ENCODE results near the gene ADORA2B. TPM values are rescaled to one million over a fixed set of nuclear protein-coding genes. Genes with fewer than 3 reads are reported as not detected.

Gene ADORA2B
- total and polyA plus RNA-seq, 2 of the 8 experiments (the other 6 are each of a cell fraction or from before 2014, with no cell fraction given), result 2.6 to 8.2 TPM

DNA sequence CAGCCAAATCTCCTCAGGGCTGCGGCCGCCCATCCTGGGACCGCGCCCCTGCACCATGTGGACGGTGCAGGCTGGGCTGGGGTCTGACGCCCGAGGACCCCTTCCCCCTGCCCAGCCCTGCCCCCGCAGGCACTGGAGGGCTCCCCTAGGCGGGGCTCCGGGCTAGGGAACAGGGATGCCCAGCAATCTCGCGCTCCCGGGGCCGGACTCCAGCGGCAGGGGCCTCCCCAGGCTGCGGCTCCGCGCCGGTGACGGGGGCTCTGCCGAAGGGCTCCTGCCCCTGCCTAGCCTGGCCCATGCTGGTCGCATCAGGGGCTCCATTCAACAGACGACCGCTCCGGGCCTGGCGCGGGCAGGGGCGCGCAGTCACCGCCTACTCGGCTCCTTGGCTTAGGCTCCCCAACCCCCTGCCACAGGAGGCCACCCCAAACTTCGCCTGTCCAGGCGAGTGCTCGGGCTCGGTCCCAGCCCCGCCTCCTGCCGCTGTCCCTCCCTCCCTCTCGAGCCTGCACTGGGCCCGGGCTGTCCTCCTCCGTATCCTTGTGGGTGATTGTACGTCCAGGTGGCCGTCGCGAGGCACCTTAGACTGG lies 27.4 kb upstream of the ADORA2B start:
- Histone ChIP-seq H3K14ac (ENCODE audit: insufficient read length) (no peak overlapping the region), H3K36me3 (ENCODE audit: control insufficient read depth in 2 of 4, insufficient read depth in 4 of 4, low read length in 3 of 4) (no peaks in the 10 kb centered on the region), H3K56ac (replicated peaks; ENCODE audit: insufficient read length, low read depth, low read length) (no peak overlapping the region), H2BK12ac (ENCODE audit: low read depth, low read length) (peak overlapping the region; percentile 94; the same call in 1 of the 2 replicates), H2AK5ac (ENCODE audit: low read depth, low read length) (no peak overlapping the region), H2BK120ac (replicated peaks; ENCODE audit: low read depth, low read length) (no peak overlapping the region), H3K79me2 (ENCODE audit: control insufficient read depth in 1 of 2, insufficient read depth in 2 of 2, low read length in 2 of 2) (no peaks in the 10 kb centered on the region), H4K5ac (ENCODE audit: insufficient read length, low read depth, low read length) (no peak overlapping the region), H3K18ac (ENCODE audit: extremely low read depth, low read length) (peak overlapping the region; percentile 82; the same call in 1 of the 2 replicates), H4K8ac (ENCODE audit: extremely low read depth, insufficient read depth, low read length) (peak overlapping the region; percentile 65; the same call in 1 of the 2 replicates), H2BK5ac (ENCODE audit: low read depth, low read length) (no peak overlapping the region), H3K23me2 (ENCODE audit: low read depth, low read length) (peaks cover 3% of the 10 kb centered on the region; the same call in 1 of the 2 replicates), H3K4me2 (ENCODE audit: insufficient read depth in 1 of 2, low read depth in 2 of 2, low read length in 2 of 2) (peak overlapping the region; percentile 55 to 83), H2AFZ (ENCODE audit: low read length) (peak overlapping the region; percentile 94), H3K4me1 (replicated peaks in 1 of 4; ENCODE audit: control insufficient read depth in 3 of 4, insufficient read depth in 4 of 4, low read length in 3 of 4) (peaks cover 0 to 4% (median 3%) of the 10 kb centered on the region in 4 experiments; a peak in 4 of 7 replicates), H3K9me3 (ENCODE audit: insufficient read depth in 2 of 2, low read depth in 1 of 2, low read length in 1 of 2) (peaks cover 0 to 3% of the 10 kb centered on the region in 2 experiments; a peak in 1 of 4 replicates), H3K79me1 (ENCODE audit: low read depth, low read length) (no peaks in the 10 kb centered on the region), H3K23ac (ENCODE audit: insufficient read length) (no peak overlapping the region), H3K9ac (replicated peaks in 1 of 4; ENCODE audit: extremely low read depth in 1 of 4, low read depth in 3 of 4, low read length in 3 of 4) (no peak overlapping the region; a peak in 2 of 7 replicates), H4K20me1 (replicated peaks in 1 of 2; ENCODE audit: control insufficient read depth in 1 of 2, insufficient read depth in 2 of 2, low read length in 2 of 2) (no peaks in the 10 kb centered on the region), H3K27ac (ENCODE audit: low read depth, low read length) (no peak overlapping the region), H3K4ac (replicated peaks; ENCODE audit: insufficient read length, low read depth, low read length) (no peak overlapping the region), H3K4me3 (ENCODE audit: extremely low read depth in 1 of 4, insufficient read depth in 2 of 4, low read depth in 3 of 4, low read length in 4 of 4) (peak overlapping the region; percentile 33 to 61 (median 36); a peak in 7 of 8 replicates), H2BK20ac (ENCODE audit: low read length) (0 out of 2 replicates have a peak overlapping the region, but pooled peaks have one; percentile 64), H4K91ac (replicated peaks; ENCODE audit: insufficient read length, low read length) (no peak overlapping the region), H2BK15ac (ENCODE audit: low read length) (0 out of 2 replicates have a peak overlapping the region, but pooled peaks have one; percentile 12), H3K27me3 (replicated peaks in 1 of 4; ENCODE audit: control insufficient read depth in 3 of 4, extremely low read depth in 1 of 4, insufficient read depth in 3 of 4, low read length in 3 of 4) (peaks cover 0 to 23% (median 9%) of the 10 kb centered on the region in 4 experiments; a peak in 5 of 7 replicates)
- peak in 1 of 2 experiments; percentile 65 for DNase-seq (ENCODE audit: low read depth in 1 of 2, low spot score in 2 of 2)
- POLR2A ChIA-PET (ENCODE audit: partially characterized antibody), result interaction anchor here (1.1 kb wide), 1 partner anchor 82 kb away, joined by 4 read pairs; the partner anchor contains the start of genes TTC19 and ZSWIM7
- CTCF ChIA-PET (ENCODE audit: partially characterized antibody), result interaction anchor here (1.2 to 1.6 kb wide), 3 partner anchors 28 to 59 kb away, joined by 3 to 6 read pairs (median 5); partner anchors contain the start of gene ADORA2B
- FAIRE-seq, result no peak
- WGBS, 2 experiments (ENCODE audit: extremely low coverage in 1 of 2, insufficient coverage in 1 of 2, insufficient read length in 1 of 2, insufficient replicate concordance in 2 of 2, low coverage in 1 of 2, low lambda C conversion rate in 2 of 2, missing lambda C conversion rate in 1 of 2), result 22% methylated on average over 31 of the region's 44 CpGs; no CpG with 5 or more reads in 1 of the 2 experiments
- TF ChIP-seq, protein P1, sequence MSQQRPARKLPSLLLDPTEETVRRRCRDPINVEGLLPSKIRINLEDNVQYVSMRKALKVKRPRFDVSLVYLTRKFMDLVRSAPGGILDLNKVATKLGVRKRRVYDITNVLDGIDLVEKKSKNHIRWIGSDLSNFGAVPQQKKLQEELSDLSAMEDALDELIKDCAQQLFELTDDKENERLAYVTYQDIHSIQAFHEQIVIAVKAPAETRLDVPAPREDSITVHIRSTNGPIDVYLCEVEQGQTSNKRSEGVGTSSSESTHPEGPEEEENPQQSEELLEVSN (IDR thresholded peaks at IDR 0.05), result 0 out of 2 replicates have a peak, but pooled peaks have one; percentile 43
- TF ChIP-seq SIN3A (conservative IDR thresholded peaks at IDR 0.05 in 1 of 2, IDR thresholded peaks at IDR 0.05 in 1 of 2; ENCODE audit: low read depth in 1 of 2, low read length in 2 of 2) (no peak), TBP (IDR thresholded peaks at IDR 0.05; ENCODE audit: low read depth, low read length) (peak; percentile 46; the same call in 1 of the 2 replicates), KDM4A (IDR thresholded peaks at IDR 0.05; ENCODE audit: low read depth, low read length, severe bottlenecking) (peak; percentile 65), ASH2L (IDR thresholded peaks at IDR 0.05; ENCODE audit: low read length) (peak; percentile 35), EZH2 (IDR thresholded peaks at IDR 0.05; ENCODE audit: low read depth, low read length, severe bottlenecking) (peak; percentile 54), YY1 (IDR thresholded peaks at IDR 0.05; ENCODE audit: low read depth, low read length) (no peak)
- TF ChIP-seq, protein P2, sequence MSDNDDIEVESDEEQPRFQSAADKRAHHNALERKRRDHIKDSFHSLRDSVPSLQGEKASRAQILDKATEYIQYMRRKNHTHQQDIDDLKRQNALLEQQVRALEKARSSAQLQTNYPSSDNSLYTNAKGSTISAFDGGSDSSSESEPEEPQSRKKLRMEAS (IDR thresholded peaks at IDR 0.05), result peak; percentile 50; the same call in 1 of the 2 replicates
- TF ChIP-seq, protein P3, sequence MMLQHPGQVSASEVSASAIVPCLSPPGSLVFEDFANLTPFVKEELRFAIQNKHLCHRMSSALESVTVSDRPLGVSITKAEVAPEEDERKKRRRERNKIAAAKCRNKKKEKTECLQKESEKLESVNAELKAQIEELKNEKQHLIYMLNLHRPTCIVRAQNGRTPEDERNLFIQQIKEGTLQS (IDR thresholded peaks at IDR 0.05; ENCODE audit: insufficient read depth, low read depth, low read length), result no peak
